ENCODE results near the gene ONECUT3.
A peak's percentile ranks its signal among the peaks of the same experiment; 100 is the strongest.

ONECUT3 gene

GRCh38 chr19:1825909-1826556, 72.7 kb downstream of the ONECUT3 start (continued):
- TF ChIP-seq ZNF639 (tag by site-specific recombination; IDR thresholded peaks at IDR 0.05) (no peak), ZFP3 (tag by site-specific recombination; IDR thresholded peaks at IDR 0.05; ENCODE audit: low read depth) (peak; percentile 16; the same call in 1 of the 2 replicates), PATZ1 (tag by site-specific recombination; IDR thresholded peaks at IDR 0.05) (peak; percentile 73), ZNF18 (tag by site-specific recombination; IDR thresholded peaks at IDR 0.05) (no peak), ZIC2 (tag by site-specific recombination; IDR thresholded peaks at IDR 0.05) (peak; percentile 74), ZNF239 (tag by site-specific recombination; IDR thresholded peaks at IDR 0.05) (no peak), ZNF621 (tag by site-specific recombination; IDR thresholded peaks at IDR 0.05) (no peak)

GRCh38 chr19:1826557-1827521, 73.5 kb downstream of the ONECUT3 start:
- ChIA-PET CTCF (interaction anchor here (0.6 to 5.0 kb wide), 40 partner anchors 8 to 371 kb away, joined by 3 to 53 read pairs (median 4); partner anchors contain the start of gene UQCR11), POLR2A (interaction anchor here (0.6 to 1.7 kb wide), 5 partner anchors 11 to 234 kb away, joined by 3 to 7 read pairs (median 4); partner anchors contain the start of gene MBD3)
- TF ChIP-seq ZNF561 (tag by site-specific recombination; IDR thresholded peaks at IDR 0.05; ENCODE audit: borderline replicate concordance), result no peak
- no peak for TF ChIP-seq OSR2 (tag by site-specific recombination; IDR thresholded peaks at IDR 0.05)
- TF ChIP-seq ZNF785 (tag by site-specific recombination; IDR thresholded peaks at IDR 0.05), result no peak
- no peak for TF ChIP-seq GLIS2 (tag by site-specific recombination; IDR thresholded peaks at IDR 0.05)
- no peak for TF ChIP-seq CTCF (tag by site-specific recombination; IDR thresholded peaks at IDR 0.05)
- TF ChIP-seq ZNF571 (tag by site-specific recombination; IDR thresholded peaks at IDR 0.05), result no peak
- TF ChIP-seq ZNF302 (tag by site-specific recombination; IDR thresholded peaks at IDR 0.05; ENCODE audit: low read depth), result no peak
- TF ChIP-seq SCRT2 (tag by site-specific recombination; IDR thresholded peaks at IDR 0.05), result peak; percentile 61; the same call in 1 of the 2 replicates
- TF ChIP-seq INSM2 (tag by site-specific recombination; IDR thresholded peaks at IDR 0.05), result no peak
- TF ChIP-seq ZNF600 (tag by site-specific recombination; IDR thresholded peaks at IDR 0.05), result no peak
- 0 out of 2 replicates have a peak, but pooled peaks have one; percentile 17 for TF ChIP-seq ZNF449 (tag by site-specific recombination; IDR thresholded peaks at IDR 0.05)
- no peak for TF ChIP-seq ZNF701 (tag by site-specific recombination; IDR thresholded peaks at IDR 0.05)
- no peak for TF ChIP-seq ZNF513 (tag by site-specific recombination; IDR thresholded peaks at IDR 0.05)
- TF ChIP-seq ZBTB21 (tag by site-specific recombination; IDR thresholded peaks at IDR 0.05), result no peak
- no peak for TF ChIP-seq ZFP69B (tag by site-specific recombination; IDR thresholded peaks at IDR 0.05)
- TF ChIP-seq ZNF664 (tag by site-specific recombination; IDR thresholded peaks at IDR 0.05), result no peak

More at GRCh38 chr19:1826557-1827521, 73.5 kb downstream of the ONECUT3 start:
- H3K27ac ChIP-seq (ENCODE audit: extremely low read depth, low read depth, low read length), result no peak overlapping the region
- no peaks in the 10 kb centered on the region for H3K9me3 ChIP-seq (ENCODE audit: control insufficient read depth, insufficient read depth, low read depth, low read length)
- H3K4me1 ChIP-seq (ENCODE audit: control insufficient read depth, insufficient read depth, low read length), result no peaks in the 10 kb centered on the region
- no peak overlapping the region for H3K4me3 ChIP-seq (ENCODE audit: low read depth, low read length)
- peaks cover 12 to 62% of the 10 kb centered on the region in 2 experiments; a peak in 2 of 3 replicates for H3K36me3 ChIP-seq (ENCODE audit: control insufficient read depth in 2 of 2, insufficient read depth in 1 of 2, low read length in 2 of 2)

Measured in HEK293 (cell line).